Breast epithelium (tissue), 3 donors: ENCODE results near the gene SYT9.

Experiments used
- POLR2A ChIP-seq: fragments of 450-650 bp; IDR thresholded peaks from one replicate; pipeline ENCODE4 v1.6.1; 2016; ENCODE audit warnings: antibody characterized with exemption, mild to moderate bottlenecking, moderate library complexity
- TF ChIP-seq, protein P1 (sequence below), 3 donors: fragments of 450-650 bp; IDR thresholded peaks; one replicate each; pipeline ENCODE4 v1.5.1; 2016 to 2017; ENCODE audit warnings: antibody characterized with exemption in 3 of 3, mild to moderate bottlenecking in 3 of 3, moderate library complexity in 3 of 3

DNA sequence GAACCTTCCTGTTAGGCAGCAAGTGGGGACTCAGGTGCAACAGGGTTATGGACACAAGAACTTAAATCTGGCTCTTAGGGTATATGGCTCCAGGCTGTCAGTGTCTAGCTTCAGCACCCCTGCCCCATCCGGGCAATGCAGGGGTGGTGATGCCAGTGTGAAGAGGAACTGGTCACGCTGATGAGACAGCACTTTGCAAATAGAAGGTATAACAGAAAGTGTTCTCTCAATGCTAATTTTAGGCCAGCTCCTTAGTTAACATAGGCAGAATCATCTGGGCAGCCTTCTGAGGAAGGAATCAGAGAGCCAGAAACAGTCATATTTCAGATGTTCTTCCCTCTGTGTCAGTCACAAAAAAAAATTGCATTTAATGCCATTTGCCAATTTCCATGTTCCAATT, 41.2 kb downstream of the SYT9 start:
- no peak for TF ChIP-seq POLR2A
- TF ChIP-seq, protein P1, sequence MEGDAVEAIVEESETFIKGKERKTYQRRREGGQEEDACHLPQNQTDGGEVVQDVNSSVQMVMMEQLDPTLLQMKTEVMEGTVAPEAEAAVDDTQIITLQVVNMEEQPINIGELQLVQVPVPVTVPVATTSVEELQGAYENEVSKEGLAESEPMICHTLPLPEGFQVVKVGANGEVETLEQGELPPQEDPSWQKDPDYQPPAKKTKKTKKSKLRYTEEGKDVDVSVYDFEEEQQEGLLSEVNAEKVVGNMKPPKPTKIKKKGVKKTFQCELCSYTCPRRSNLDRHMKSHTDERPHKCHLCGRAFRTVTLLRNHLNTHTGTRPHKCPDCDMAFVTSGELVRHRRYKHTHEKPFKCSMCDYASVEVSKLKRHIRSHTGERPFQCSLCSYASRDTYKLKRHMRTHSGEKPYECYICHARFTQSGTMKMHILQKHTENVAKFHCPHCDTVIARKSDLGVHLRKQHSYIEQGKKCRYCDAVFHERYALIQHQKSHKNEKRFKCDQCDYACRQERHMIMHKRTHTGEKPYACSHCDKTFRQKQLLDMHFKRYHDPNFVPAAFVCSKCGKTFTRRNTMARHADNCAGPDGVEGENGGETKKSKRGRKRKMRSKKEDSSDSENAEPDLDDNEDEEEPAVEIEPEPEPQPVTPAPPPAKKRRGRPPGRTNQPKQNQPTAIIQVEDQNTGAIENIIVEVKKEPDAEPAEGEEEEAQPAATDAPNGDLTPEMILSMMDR (IDR thresholded peaks at IDR 0.05), result no peak
